Cardiac septum (tissue), 1 donor: Measurements from ENCODE around the gene NOTCH4. TPM values are rescaled to one million over a fixed set of nuclear protein-coding genes. Genes with fewer than 3 reads are reported as not detected.

Source experiments
- DNase-seq: peaks from one replicate; pipeline ENCODE4 v3.0.0-alpha.2; 2020; ENCODE audit warnings: low spot score
- intact Hi-C: fragments of 100-400 bp; cut with DNase I; formaldehyde crosslinking; loops from one replicate; pipeline ENCODE4 v1.14.0; 2022
- microRNA-seq: library from miRNA; unstranded; fragments of <30 nt; microRNA quantifications from one replicate; pipeline ENCODE4 v1.2.0, GENCODE V29; 2020
- total RNA-seq: library from RNA; stranded (reverse); fragmentation: NEBNext Ultra II Directional; extraction: Animal tissue kit (Norgen Biotek cat#: 25700); gene quantifications from one replicate; pipeline ENCODE4 v1.2.1, GENCODE V29; 2021
- donor health status: DM: no; HTN: no; CAD: no.

The NOTCH4 gene
- total RNA-seq, 1 donor from 2014 or later = 31.2 TPM

DNA sequence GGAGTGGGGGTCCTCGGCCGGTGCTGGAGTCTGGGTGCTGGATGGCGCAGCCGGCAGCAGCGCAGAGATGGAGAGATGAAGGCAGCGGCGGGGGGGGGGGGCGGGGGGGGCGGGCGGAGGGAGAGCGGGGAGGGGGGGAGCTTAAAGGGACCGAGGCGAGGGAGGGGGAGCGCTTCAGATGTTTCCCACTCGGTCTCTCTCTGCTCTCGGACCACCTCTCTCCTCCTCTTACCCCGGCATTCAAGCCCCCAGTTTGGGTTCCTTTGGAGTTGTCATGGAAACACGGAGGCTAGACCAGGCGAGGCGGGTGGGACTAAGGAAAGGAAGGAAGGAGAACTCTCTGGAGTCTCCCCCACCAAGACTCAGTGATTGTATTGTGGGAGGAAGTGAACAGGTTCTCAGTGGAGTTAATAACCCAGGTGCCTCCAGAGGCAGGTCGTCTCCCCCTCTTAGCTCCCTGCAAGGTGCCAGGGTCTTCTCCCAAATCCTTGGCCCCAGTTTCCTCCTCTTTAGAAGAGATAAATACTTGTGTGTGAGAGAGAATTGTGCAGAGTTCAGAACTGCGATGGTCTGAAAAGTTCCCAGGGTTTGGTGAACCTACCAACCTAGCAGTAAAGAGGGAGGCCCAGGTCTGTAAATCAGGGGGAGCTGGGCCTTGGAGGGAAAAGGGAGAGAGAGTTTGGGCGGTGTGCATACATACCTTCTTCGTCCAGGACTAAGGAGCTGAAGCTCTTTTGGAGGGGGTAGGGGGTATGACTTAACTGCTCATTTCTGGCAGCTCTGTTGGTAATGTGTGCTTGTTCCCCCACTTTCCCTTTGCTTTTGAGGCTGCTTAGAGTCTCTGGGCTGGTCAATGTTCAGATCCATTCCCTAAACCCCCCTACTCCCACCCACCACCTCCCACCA, 71.8 kb downstream of the NOTCH4 start, which contains the start of gene PRRT1:
TSS of gene PRRT1 (minus strand) at position 77 of the 906 bp plus-strand sequence. CDS start 112 bp downstream, outside the sequence.
- DNase-seq = no peak
- intact Hi-C loops = loop anchor here (2.0 kb wide), 1 partner anchor 25 kb away; no protein-coding TSS in a partner anchor

- intact Hi-C loops = no loop called here
Measured at GRCh38 chr6:32151181-32151862, 72.5 kb downstream of the NOTCH4 start.

DNA sequence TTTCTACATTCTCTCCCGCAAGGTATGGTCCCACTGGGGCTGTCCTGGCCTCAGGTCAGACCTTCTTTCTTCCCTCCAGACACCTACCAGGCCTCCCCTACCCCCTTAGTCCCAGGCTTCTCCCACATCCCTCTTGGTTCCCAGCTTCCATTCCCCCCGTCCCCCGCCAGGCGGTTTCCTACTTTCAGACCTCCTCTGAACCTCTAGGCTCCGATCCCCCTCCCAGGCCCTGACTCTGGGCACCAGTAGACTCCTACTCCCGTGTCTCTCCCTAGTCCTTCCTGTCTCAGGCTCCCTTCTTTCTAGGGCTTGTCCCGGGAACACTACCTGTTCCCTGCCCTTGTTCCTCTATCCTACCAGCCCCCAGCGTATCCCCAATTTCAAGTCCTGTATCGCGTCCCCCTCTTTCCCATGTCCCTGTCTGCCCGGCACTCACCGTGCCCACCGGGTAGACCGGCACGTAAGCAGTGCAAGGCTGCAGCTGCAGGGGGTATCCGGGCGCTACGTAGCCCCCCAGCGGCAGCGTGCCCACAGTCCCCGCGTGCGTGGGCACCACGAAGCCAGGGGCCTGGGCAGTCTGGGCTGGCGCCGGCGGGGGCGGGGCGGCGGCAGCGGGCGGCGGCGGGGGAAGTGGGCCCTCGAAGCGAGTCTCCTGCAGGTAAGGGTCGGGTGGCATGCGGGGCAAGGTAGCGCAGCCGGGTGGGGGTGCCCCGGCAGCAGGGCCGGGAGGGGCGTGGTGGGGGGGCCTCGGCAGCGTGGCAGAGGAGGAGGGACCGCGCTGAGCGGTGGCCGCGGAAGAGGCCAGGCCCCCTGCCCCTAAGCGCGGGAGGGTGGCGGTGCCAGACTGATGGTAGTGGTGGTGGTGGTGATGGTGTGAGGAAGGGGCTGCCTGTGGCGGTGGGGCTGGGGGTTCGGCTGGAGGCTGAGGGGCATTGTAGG, 73.7 kb downstream of the NOTCH4 start:
- intact Hi-C loops = no loop called here

More at GRCh38 chr6:32151181-32151862, 72.5 kb downstream of the NOTCH4 start:
- DNase-seq = no peak

GRCh38 chr6:32149092-32149755, 74.6 kb downstream of the NOTCH4 start:
- no peak for DNase-seq
- intact Hi-C loops = no loop called here

More for the DNA sequence above, 73.7 kb downstream of the NOTCH4 start:
- DNase-seq = no peak

DNA sequence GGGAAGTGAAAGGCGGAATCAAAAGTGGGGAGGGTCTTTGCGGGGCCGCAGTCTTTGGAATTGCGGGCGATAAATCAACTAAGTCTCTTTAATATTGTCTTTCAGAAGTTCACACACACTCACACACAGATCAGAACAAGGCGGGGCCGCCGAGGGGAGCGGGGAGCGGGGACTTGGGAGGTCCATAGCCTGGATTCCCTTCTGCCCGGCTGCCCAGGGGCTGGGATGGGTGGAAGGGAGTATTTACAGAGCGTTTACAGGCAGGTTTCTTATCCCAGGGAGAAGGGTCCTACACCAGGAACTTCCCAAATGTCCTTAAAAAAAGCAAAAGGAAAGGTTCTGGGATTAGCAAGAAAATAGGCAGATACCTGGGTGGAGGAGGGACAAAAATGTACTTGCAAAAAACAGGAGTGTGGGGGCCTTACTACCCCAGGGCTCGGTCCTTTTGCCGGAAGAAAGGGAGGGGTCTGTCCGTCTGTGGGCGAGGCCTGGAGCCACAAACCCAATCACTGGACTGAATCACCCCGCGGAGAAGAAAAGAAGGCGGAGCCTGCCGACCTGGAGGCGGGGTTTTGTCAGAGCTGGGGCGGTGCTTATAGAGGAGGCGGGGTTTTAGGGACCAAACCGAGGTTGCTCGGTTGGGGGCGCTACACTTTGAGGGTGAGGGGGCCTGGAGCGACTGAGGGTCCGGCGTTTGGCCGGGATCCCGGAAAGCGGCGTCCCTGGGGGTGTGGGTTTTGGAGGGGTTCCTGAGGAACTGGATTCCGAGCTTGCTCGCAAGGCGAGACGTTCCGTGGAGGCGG, 75.4 kb downstream of the NOTCH4 start:
- intact Hi-C loops = no loop called here
- no peak for DNase-seq

GRCh38 chr6:32147401-32148132, 76.3 kb downstream of the NOTCH4 start:
- intact Hi-C loops = no loop called here
- DNase-seq = no peak

- no peak for DNase-seq
- intact Hi-C loops = no loop called here
Measured at GRCh38 chr6:32146687-32147086, 77.2 kb downstream of the NOTCH4 start.

DNA sequence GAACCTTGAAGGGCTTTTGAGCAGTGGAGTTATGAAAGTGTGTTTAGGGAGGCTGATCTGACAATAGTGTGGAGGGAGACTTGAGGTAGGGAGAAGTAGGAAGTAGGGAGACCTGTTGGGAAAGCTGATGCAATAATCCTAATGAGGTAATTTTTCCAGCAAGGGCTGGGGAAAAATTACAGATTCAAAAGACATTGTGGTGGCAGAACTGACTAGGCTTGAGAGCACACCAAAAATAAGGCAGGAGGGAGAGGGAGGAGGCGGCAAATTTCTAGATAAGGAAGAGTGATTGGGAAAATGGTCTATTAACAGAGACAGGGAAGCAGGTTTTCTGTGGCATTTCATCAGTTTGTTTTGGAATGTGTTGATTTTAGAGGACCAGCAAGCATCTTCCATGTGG, 77.6 kb downstream of the NOTCH4 start:
- intact Hi-C loops = no loop called here
- DNase-seq = no peak

Small RNA genes lying within 50 kb of the gene (microRNA-seq; reads per million reads assigned to microRNA genes)
- not detected for gene MIR6721
- not detected for gene MIR6833

Other genes with a start within 250 kb of the NOTCH4 start
- 131 TPM for gene C4A, start 242.0 kb downstream of the NOTCH4 start, total RNA-seq
- 92.4 TPM for gene C4B, start 209.3 kb downstream of the NOTCH4 start, total RNA-seq
- 2.0 TPM for gene CYP21A2, start 185.7 kb downstream of the NOTCH4 start, total RNA-seq
- 59.9 TPM for gene TNXB, start 114.7 kb downstream of the NOTCH4 start, total RNA-seq
- gene ATF6B, start 95.8 kb downstream of the NOTCH4 start, total RNA-seq = 40.8 TPM
- gene FKBPL, start 93.8 kb downstream of the NOTCH4 start, total RNA-seq = 1.9 TPM
- 0.83 TPM for gene PRRT1, start 72.1 kb downstream of the NOTCH4 start, total RNA-seq
- 15.6 TPM for gene PPT2, start 69.9 kb downstream of the NOTCH4 start, total RNA-seq
- 5.1 TPM for gene EGFL8, start 59.5 kb downstream of the NOTCH4 start, total RNA-seq
- gene AGPAT1, start 48.0 kb downstream of the NOTCH4 start, total RNA-seq = 47.2 TPM
- 60.7 TPM for gene RNF5, start 45.7 kb downstream of the NOTCH4 start, total RNA-seq
- gene AGER, start 39.8 kb downstream of the NOTCH4 start, total RNA-seq = 3.5 TPM
- gene PBX2, start 33.9 kb downstream of the NOTCH4 start, total RNA-seq = 46.9 TPM
- gene GPSM3, start 31.4 kb downstream of the NOTCH4 start, total RNA-seq = 6.9 TPM
- not detected for gene TSBP1, start 147.8 kb upstream of the NOTCH4 start, total RNA-seq
- not detected for gene BTNL2, start 183.1 kb upstream of the NOTCH4 start, total RNA-seq
- gene HLA-DRA, start 215.8 kb upstream of the NOTCH4 start, total RNA-seq = 94.0 TPM